ENCODE measurements around the gene OR52I1. TPM values are rescaled to one million over a fixed set of nuclear protein-coding genes. Genes with fewer than 3 reads are reported as not detected.

OR52I1 gene
- total RNA-seq, result not detected

- Histone ChIP-seq H3K27me3 (no peaks in the 10 kb centered on the region), H3K4me1 (no peaks in the 10 kb centered on the region), H3K4me3 (no peak within 1 kb of the TSS), H3K27ac (no peak within 1 kb of the TSS), H3K36me3 (no peaks in the 10 kb centered on the region), H3K9me3 (no peaks in the 10 kb centered on the region)
- TF ChIP-seq POLR2A (IDR thresholded peaks at IDR 0.05) (no peak), POLR2AphosphoS5 (IDR thresholded peaks at IDR 0.05) (no peak)
- TF ChIP-seq, protein P1, sequence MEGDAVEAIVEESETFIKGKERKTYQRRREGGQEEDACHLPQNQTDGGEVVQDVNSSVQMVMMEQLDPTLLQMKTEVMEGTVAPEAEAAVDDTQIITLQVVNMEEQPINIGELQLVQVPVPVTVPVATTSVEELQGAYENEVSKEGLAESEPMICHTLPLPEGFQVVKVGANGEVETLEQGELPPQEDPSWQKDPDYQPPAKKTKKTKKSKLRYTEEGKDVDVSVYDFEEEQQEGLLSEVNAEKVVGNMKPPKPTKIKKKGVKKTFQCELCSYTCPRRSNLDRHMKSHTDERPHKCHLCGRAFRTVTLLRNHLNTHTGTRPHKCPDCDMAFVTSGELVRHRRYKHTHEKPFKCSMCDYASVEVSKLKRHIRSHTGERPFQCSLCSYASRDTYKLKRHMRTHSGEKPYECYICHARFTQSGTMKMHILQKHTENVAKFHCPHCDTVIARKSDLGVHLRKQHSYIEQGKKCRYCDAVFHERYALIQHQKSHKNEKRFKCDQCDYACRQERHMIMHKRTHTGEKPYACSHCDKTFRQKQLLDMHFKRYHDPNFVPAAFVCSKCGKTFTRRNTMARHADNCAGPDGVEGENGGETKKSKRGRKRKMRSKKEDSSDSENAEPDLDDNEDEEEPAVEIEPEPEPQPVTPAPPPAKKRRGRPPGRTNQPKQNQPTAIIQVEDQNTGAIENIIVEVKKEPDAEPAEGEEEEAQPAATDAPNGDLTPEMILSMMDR (IDR thresholded peaks at IDR 0.05), result no peak
- intact Hi-C loops (cut with DNase I; ENCODE audit: low total_unique reads), result no loop called here
- no peak for DNase-seq (ENCODE audit: low spot score in 2 of 2)
These were observed at the start of gene OR52I1 for GRCh38 chr11:4593739-4594138. TSS of gene OR52I1 (plus strand) at chr11:4594039. CDS start at chr11:4594039, 0 bp downstream.

GRCh38 chr11:4544891-4545290 is 48.9 kb upstream of the OR52I1 start, which contains the start of gene OR52M1:
TSS of gene OR52M1 (plus strand) at chr11:4545191. CDS start at chr11:4545191, 0 bp downstream.
- TF ChIP-seq POLR2A (IDR thresholded peaks at IDR 0.05), result no peak
- TF ChIP-seq POLR2AphosphoS5 (IDR thresholded peaks at IDR 0.05), result no peak
- TF ChIP-seq, protein P1 (IDR thresholded peaks at IDR 0.05), result no peak
- Histone ChIP-seq H3K36me3 (no peaks in the 10 kb centered on the region), H3K4me3 (no peak within 1 kb of the TSS), H3K27me3 (no peaks in the 10 kb centered on the region), H3K27ac (no peak within 1 kb of the TSS), H3K9me3 (peaks cover 0 to under 1% of the 10 kb centered on the region in 2 donors), H3K4me1 (no peaks in the 10 kb centered on the region)
- DNase-seq (ENCODE audit: low spot score in 2 of 2), result no peak
- intact Hi-C loops (cut with DNase I; ENCODE audit: low total_unique reads), result no loop called here

GRCh38 chr11:4546878-4547277 is 47.0 kb upstream of the OR52I1 start:
- no peak overlapping the region for H3K27ac ChIP-seq
- TF ChIP-seq POLR2A (IDR thresholded peaks at IDR 0.05) (no peak), POLR2AphosphoS5 (IDR thresholded peaks at IDR 0.05) (no peak)
- TF ChIP-seq, protein P1 (IDR thresholded peaks at IDR 0.05), result no peak
- no peaks in the 10 kb centered on the region for H3K4me1 ChIP-seq
- no peaks in the 10 kb centered on the region for H3K27me3 ChIP-seq
- no peak for DNase-seq (ENCODE audit: low spot score in 2 of 2)
- H3K36me3 ChIP-seq, result no peaks in the 10 kb centered on the region
- H3K9me3 ChIP-seq, result peaks cover 12 to 17% of the 10 kb centered on the region in 2 donors
- H3K4me3 ChIP-seq, result no peak overlapping the region
- intact Hi-C loops (cut with DNase I; ENCODE audit: low total_unique reads), result no loop called here

DNA sequence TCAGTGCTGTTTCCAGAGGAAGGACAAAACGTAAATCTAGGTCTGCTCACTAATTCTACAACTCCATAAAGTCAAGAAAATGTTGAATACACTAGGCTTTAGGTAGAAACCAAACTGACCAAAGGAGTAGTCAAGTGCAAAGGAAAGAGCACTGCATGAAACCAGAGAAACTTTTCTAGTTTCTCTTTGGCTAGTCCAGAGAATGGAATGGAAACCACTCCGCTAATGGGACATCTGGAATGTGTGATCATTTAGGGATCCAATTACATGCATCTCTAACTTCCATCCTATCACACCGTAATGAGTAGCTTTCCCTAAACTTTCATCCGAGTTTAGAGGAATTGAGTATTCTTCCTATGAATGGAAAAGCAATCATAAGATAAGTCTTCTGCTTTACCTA is 46.4 kb upstream of the OR52I1 start:
- Histone ChIP-seq H3K4me3 (no peak overlapping the region), H3K27ac (no peak overlapping the region), H3K27me3 (no peaks in the 10 kb centered on the region), H3K4me1 (no peaks in the 10 kb centered on the region), H3K9me3 (peaks cover 12 to 17% of the 10 kb centered on the region in 2 donors), H3K36me3 (no peaks in the 10 kb centered on the region)
- intact Hi-C loops (cut with DNase I; ENCODE audit: low total_unique reads), result no loop called here
- TF ChIP-seq, protein P1 (IDR thresholded peaks at IDR 0.05), result no peak
- TF ChIP-seq POLR2AphosphoS5 (IDR thresholded peaks at IDR 0.05) (no peak), POLR2A (IDR thresholded peaks at IDR 0.05) (no peak)
- no peak for DNase-seq (ENCODE audit: low spot score in 2 of 2)

GRCh38 chr11:4551346-4551979 is 42.4 kb upstream of the OR52I1 start:
- TF ChIP-seq POLR2AphosphoS5 (IDR thresholded peaks at IDR 0.05), result no peak
- TF ChIP-seq, protein P1 (IDR thresholded peaks at IDR 0.05), result no peak
- no peak for TF ChIP-seq POLR2A (IDR thresholded peaks at IDR 0.05)
- Histone ChIP-seq H3K36me3 (no peaks in the 10 kb centered on the region), H3K4me3 (no peak overlapping the region), H3K9me3 (peaks cover 12 to 21% of the 10 kb centered on the region in 2 donors), H3K27me3 (no peaks in the 10 kb centered on the region), H3K4me1 (no peaks in the 10 kb centered on the region), H3K27ac (no peak overlapping the region)
- no peak for DNase-seq (ENCODE audit: low spot score in 2 of 2)
- intact Hi-C loops (cut with DNase I; ENCODE audit: low total_unique reads), result no loop called here
